Measurements from ENCODE around the gene QSOX2.

The QSOX2 gene

GRCh38 chr9:136193891-136194279 is 51.7 kb downstream of the QSOX2 start:
- H3K27me3 ChIP-seq (ENCODE audit: insufficient read depth, poor library complexity, severe bottlenecking): peaks cover 83% of the 10 kb centered on the region

GRCh38 chr9:136193127-136193890 is 52.3 kb downstream of the QSOX2 start:
- DNase-seq (ENCODE audit: low spot score): no peak
- Histone ChIP-seq H3K27ac (ENCODE audit: poor library complexity, severe bottlenecking) (no peak overlapping the region), H3K9me3 (ENCODE audit: severe bottlenecking) (no peaks in the 10 kb centered on the region), H3K36me3 (ENCODE audit: low read depth) (no peaks in the 10 kb centered on the region), H3K4me3 (ENCODE audit: severe bottlenecking) (no peak overlapping the region), H3K4me1 (ENCODE audit: insufficient read depth, poor library complexity, severe bottlenecking) (no peaks in the 10 kb centered on the region), H3K27me3 (ENCODE audit: insufficient read depth, poor library complexity, severe bottlenecking) (peaks cover 78% of the 10 kb centered on the region)
- ATAC-seq (ENCODE audit: low read depth): no peak
- no peak for TF ChIP-seq CTCF (IDR thresholded peaks at IDR 0.05; ENCODE audit: poor library complexity, severe bottlenecking)

More at GRCh38 chr9:136193891-136194279, 51.7 kb downstream of the QSOX2 start:
- Histone ChIP-seq H3K27ac (ENCODE audit: poor library complexity, severe bottlenecking) (no peak overlapping the region), H3K4me3 (ENCODE audit: severe bottlenecking) (no peak overlapping the region), H3K4me1 (ENCODE audit: insufficient read depth, poor library complexity, severe bottlenecking) (no peaks in the 10 kb centered on the region), H3K36me3 (ENCODE audit: low read depth) (no peaks in the 10 kb centered on the region), H3K9me3 (ENCODE audit: severe bottlenecking) (no peaks in the 10 kb centered on the region)
- DNase-seq (ENCODE audit: low spot score) (no peak), ATAC-seq (ENCODE audit: low read depth) (no peak)
- TF ChIP-seq CTCF (IDR thresholded peaks at IDR 0.05; ENCODE audit: poor library complexity, severe bottlenecking): no peak

- DNase-seq (ENCODE audit: low spot score): no peak
Measured at GRCh38 chr9:136192289-136193126, 53.1 kb downstream of the QSOX2 start.

GRCh38 chr9:136191960-136192286 is 53.7 kb downstream of the QSOX2 start:
- no peaks in the 10 kb centered on the region for H3K4me1 ChIP-seq (ENCODE audit: insufficient read depth, poor library complexity, severe bottlenecking)
- no peak overlapping the region for H3K4me3 ChIP-seq (ENCODE audit: severe bottlenecking)
- ATAC-seq (ENCODE audit: low read depth): no peak
- no peaks in the 10 kb centered on the region for H3K9me3 ChIP-seq (ENCODE audit: severe bottlenecking)
- H3K27me3 ChIP-seq (ENCODE audit: insufficient read depth, poor library complexity, severe bottlenecking): peaks cover 68% of the 10 kb centered on the region
- no peaks in the 10 kb centered on the region for H3K36me3 ChIP-seq (ENCODE audit: low read depth)
- DNase-seq (ENCODE audit: low spot score): no peak
- TF ChIP-seq CTCF (IDR thresholded peaks at IDR 0.05; ENCODE audit: poor library complexity, severe bottlenecking): no peak
- H3K27ac ChIP-seq (ENCODE audit: poor library complexity, severe bottlenecking): no peak overlapping the region

More at GRCh38 chr9:136192289-136193126, 53.1 kb downstream of the QSOX2 start:
- Histone ChIP-seq H3K27ac (ENCODE audit: poor library complexity, severe bottlenecking) (no peak overlapping the region), H3K36me3 (ENCODE audit: low read depth) (no peaks in the 10 kb centered on the region), H3K4me3 (ENCODE audit: severe bottlenecking) (no peak overlapping the region), H3K27me3 (ENCODE audit: insufficient read depth, poor library complexity, severe bottlenecking) (peaks cover 74% of the 10 kb centered on the region), H3K9me3 (ENCODE audit: severe bottlenecking) (no peaks in the 10 kb centered on the region), H3K4me1 (ENCODE audit: insufficient read depth, poor library complexity, severe bottlenecking) (no peaks in the 10 kb centered on the region)
- no peak for TF ChIP-seq CTCF (IDR thresholded peaks at IDR 0.05; ENCODE audit: poor library complexity, severe bottlenecking)
- no peak for ATAC-seq (ENCODE audit: low read depth)
